ENCODE results near the gene CDH4.

DNA sequence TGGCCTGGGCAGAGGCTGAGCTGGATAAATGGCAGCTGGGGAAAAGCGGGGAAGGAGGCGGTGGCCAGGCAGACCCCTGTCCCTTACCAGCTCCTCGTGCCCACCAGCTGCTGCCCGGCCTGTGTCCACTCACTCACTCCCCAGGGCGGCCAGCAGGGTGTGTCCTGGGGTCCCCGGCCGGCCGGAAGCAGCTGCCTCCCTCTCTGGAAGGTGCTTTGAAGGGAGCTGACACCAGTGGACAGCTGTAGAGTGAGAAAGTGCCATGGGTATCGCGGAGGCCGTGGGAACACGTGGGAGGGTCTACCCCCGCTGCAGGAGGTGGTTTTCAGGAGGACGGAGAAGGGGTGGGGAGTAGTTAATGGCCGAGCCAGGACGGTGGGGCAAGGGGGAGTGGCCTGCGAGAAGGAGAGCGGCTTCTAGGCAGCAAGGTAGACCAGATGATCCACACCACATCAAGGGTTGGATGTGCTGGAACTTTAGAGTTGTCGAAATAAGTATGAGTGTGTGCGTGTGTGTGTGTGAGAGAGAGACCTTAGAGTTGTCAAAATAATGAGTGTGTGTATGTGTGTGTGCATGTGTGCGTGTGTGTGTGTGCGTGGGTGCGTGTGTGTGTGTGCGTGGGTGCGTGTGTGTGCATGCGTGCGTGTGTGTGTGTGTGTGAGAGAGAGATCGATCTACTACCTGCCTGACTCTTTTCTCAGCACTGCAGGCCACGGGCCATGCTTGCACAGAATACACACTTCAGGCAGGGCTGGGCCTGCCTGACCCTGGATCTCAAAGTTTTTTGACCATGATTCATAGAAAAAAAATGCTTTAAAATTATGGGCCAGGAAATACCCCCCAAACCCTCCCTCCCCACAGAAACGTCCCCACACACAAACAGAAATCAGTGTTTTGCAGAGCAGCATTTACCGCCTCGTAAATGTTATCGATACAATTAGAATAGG lies 43.9 kb downstream of the CDH4 start:
- TF ChIP-seq, protein P1, sequence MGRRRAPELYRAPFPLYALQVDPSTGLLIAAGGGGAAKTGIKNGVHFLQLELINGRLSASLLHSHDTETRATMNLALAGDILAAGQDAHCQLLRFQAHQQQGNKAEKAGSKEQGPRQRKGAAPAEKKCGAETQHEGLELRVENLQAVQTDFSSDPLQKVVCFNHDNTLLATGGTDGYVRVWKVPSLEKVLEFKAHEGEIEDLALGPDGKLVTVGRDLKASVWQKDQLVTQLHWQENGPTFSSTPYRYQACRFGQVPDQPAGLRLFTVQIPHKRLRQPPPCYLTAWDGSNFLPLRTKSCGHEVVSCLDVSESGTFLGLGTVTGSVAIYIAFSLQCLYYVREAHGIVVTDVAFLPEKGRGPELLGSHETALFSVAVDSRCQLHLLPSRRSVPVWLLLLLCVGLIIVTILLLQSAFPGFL (CRISPR knock-in tag; IDR thresholded peaks at IDR 0.05; ENCODE audit: borderline replicate concordance): no peak
- TF ChIP-seq, protein P2, sequence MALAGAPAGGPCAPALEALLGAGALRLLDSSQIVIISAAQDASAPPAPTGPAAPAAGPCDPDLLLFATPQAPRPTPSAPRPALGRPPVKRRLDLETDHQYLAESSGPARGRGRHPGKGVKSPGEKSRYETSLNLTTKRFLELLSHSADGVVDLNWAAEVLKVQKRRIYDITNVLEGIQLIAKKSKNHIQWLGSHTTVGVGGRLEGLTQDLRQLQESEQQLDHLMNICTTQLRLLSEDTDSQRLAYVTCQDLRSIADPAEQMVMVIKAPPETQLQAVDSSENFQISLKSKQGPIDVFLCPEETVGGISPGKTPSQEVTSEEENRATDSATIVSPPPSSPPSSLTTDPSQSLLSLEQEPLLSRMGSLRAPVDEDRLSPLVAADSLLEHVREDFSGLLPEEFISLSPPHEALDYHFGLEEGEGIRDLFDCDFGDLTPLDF (CRISPR knock-in tag; IDR thresholded peaks at IDR 0.05): no peak
- TF ChIP-seq, protein P3, sequence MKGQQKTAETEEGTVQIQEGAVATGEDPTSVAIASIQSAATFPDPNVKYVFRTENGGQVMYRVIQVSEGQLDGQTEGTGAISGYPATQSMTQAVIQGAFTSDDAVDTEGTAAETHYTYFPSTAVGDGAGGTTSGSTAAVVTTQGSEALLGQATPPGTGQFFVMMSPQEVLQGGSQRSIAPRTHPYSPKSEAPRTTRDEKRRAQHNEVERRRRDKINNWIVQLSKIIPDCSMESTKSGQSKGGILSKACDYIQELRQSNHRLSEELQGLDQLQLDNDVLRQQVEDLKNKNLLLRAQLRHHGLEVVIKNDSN (CRISPR knock-in tag; IDR thresholded peaks at IDR 0.05): no peak
- TF ChIP-seq, protein P4, sequence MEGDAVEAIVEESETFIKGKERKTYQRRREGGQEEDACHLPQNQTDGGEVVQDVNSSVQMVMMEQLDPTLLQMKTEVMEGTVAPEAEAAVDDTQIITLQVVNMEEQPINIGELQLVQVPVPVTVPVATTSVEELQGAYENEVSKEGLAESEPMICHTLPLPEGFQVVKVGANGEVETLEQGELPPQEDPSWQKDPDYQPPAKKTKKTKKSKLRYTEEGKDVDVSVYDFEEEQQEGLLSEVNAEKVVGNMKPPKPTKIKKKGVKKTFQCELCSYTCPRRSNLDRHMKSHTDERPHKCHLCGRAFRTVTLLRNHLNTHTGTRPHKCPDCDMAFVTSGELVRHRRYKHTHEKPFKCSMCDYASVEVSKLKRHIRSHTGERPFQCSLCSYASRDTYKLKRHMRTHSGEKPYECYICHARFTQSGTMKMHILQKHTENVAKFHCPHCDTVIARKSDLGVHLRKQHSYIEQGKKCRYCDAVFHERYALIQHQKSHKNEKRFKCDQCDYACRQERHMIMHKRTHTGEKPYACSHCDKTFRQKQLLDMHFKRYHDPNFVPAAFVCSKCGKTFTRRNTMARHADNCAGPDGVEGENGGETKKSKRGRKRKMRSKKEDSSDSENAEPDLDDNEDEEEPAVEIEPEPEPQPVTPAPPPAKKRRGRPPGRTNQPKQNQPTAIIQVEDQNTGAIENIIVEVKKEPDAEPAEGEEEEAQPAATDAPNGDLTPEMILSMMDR (IDR thresholded peaks at IDR 0.05): no peak
- TF ChIP-seq, protein P5, sequence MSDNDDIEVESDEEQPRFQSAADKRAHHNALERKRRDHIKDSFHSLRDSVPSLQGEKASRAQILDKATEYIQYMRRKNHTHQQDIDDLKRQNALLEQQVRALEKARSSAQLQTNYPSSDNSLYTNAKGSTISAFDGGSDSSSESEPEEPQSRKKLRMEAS (CRISPR knock-in tag; IDR thresholded peaks at IDR 0.05): no peak
